Stimulated activated CD8-positive, alpha-beta memory T cell treated with anti-CD3 and anti-CD28 coated beads, Interleukin-12 subunit alpha, Interleukin-12 subunit beta, amount 100 ng/mL, for 24 hours (primary cell): ENCODE measurements around the gene DLG1.
"Not testable (repeated sequence)": the region's sequence is repeated elsewhere in the genome, so short reads cannot be mapped to it uniquely, and the experiment has no call there.

Experiments
- DNase-seq: peaks from one replicate; pipeline ENCODE4 v3.0.0-alpha.2; 2020; ENCODE audit errors: extremely low read depth

DLG1 gene

DNA sequence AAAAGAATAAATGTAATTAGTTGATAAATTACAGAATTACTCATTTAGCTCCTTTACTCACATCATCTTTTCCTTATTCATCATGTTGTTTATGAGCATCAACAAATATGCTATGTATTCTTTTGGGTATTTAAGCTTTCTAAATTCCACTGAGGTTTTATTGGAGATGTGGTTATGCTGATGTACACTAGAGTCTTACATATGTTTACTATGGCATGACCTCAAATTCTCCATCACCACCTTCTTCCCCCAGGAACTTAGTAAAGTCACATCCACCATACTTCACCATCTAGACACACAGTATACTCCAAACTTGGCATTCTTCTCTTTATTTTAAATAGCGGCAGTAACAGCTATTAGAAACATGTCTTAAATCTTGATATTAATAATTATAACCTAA lies 194.6 kb downstream of the DLG1 start:
- DNase-seq, result no peak

DNA sequence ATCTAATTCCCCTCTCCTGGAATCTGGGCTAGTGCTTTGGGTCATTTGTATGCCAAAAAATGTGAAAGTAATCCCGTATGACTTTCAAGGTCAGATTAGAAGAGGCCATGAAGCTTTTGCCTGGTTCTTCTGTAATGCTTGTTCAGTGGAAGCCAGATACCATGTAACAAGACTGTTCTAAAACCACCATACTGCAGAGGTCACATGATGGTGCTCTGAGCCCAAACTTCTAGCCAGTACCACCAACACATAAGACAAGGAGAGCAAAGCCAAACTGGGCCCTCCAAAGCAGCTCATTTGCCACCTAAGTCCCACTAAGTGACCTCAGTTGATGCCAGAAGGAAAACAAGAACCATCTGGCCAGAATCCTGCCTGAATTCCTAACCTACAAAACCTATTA lies 204.5 kb downstream of the DLG1 start:
- DNase-seq, result no peak

DNA sequence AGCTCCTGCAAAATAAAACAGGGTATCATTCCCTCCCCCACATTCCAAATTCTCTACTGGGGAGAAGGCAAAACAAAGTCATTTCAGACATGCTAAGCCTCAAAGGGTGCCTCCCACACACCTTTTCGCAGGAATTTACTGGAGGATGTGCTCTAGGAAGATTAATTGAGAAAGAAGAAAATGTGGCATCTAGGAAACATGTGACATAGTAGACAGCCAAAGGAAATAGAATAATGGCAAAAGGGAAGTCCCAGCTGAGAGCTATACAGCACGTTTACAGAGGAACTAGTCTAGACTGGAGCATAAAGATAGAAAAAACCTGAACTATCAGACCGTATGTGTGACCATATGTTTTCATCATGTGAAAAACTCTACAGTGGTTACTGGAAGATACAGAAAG lies 210.0 kb downstream of the DLG1 start:
- no peak for DNase-seq

DNA sequence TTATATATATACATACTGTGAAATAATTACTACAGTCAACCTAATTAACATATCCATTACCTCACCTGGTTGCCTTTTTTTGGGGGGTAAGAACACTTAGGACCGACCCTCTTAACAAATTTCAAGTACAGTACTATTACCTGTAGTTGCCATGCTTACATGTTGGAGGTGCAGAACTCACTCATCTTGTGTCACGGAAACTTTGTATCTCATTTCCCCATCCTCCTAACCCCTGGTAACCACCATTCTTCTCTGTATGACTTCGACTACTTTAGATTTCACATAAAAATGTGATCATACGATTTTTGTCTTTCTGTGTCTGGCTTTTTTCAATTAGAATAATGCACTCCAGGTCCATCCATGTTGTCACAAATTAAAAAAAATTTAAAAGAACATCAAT lies 213.3 kb downstream of the DLG1 start:
- DNase-seq, result no peak

DNA sequence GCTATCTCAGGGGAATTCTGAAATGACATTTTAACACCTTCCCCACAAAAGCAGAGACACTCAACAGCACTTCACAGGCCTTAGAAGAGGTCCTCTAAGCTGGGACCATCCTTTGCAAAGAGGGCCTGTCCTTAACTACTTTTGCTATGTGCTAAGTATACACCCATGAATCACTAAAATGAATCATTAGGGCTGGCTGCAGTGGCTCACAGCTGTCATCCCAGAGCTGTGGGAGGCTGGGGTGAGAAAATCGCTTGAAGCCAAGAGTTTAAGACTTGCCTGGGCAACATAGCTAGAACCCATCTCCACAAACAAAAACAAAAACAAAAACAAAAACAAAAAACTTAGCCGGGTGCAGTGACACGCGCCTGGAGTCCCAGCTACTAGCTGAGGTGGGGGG lies 214.9 kb downstream of the DLG1 start:
- DNase-seq, result no peak

DNA sequence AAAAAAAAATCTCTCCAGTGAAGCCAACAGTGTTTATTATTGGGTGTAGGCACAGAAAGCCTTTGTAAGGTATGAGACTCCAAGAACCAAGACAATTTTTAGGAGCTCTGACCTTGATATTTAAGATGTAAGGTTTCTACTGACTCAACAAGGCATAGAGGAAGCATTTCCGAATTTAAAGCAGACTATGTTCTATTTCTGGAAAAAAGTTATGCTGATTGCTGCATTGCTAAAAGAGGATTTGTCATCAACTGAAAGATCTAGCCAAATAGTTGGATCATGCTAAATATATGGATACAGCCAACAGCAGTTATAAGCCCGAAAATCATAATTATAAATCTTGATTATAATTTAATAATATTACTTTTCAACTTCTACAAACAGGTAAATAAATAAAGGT lies 215.5 kb downstream of the DLG1 start:
- DNase-seq, result no peak

DNA sequence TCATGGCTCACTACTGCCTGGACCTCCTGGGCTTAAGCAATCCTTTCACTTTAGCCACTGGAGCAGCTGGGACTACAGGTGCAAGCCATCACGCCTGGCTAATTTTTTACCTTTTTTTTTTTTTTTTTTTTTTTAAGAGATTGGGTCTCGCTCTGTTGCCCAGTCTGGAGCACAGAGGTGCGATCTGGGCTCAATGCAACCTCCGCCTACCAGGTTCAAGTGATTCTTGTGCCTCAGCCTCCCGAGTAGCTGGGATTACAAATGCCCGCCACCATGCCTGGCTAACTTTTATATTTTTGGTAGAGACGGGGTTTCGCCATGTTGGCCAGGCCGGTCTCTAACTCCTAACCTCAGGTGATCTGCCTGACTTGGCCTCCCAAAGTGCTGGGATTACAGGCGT lies 218.1 kb downstream of the DLG1 start:
- DNase-seq, result no peak

DNA sequence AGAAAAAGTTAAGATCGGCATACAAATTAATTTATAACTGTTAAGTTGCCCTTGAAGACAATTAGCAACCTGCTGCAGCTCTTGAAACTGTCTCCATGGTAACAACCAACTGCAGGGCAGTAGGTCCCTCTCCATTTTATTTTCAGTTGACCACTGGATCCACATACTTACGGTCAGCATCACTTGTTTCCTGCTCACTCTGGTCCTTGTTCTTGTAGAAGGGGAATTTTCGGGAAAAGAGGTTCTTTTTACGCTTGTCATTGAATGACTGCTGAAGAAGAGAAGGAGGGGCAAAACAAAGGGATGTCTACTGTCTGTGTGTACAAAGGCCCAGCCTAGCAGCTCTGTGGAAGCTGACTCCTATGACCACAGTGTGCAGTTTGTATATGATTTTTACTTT lies 222.0 kb downstream of the DLG1 start:
- no peak for DNase-seq

DNA sequence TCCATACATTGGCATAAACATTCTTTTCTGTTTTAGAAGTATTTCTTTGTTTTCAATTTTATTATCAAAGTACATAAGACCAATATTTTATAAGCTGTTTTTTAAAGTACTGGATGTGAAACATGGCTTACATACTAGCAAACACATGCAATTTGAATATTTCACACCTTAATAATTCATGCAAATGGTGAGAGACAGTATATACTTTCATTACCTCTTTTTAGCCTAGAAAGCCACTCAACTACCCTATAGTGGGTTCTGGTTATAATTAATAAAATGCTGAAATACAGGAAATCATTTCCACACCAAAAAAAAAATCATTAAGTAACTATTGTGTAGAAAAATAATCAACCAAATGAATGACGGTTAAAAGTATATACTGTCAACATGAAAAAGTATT lies 230.3 kb downstream of the DLG1 start:
- no peak for DNase-seq

DNA sequence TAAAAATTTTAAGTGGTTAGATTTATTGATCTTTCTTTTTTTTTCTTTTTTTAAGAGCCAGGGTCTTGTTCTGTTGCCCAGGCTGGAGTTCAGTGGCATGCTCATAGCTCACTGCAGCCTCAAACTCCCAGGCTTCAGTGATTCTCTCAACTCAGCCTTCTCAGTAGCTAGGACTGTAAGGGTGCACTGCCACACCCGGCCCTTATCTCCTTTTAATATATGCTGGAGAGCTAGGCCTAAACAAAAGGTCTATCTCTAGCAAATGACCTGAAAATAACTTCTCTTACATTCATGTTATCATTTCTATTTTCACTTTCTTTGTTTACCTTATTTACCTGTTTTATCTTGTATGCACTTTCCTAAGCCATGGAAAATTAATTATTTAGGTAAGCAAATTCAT lies 233.6 kb downstream of the DLG1 start:
- DNase-seq, result no peak

DNA sequence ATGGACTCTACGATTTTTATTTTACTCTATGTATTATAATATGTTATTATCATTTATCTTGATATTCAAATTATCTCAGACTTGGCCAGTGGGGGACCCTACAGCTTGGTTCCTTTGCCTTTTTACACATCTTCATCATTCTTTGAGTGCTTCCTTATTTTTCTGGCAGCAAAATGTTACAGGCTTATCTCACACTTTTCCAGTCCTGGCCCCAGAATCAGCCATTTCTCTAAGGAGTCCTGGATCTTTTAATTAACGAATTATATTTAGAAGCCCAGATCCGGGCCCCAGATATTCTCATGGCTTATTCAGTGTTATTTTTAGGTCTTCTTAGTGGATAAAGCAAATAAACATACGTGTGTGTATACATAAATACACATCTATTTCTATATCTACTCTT lies 236.0 kb downstream of the DLG1 start:
- DNase-seq, result no peak

DNA sequence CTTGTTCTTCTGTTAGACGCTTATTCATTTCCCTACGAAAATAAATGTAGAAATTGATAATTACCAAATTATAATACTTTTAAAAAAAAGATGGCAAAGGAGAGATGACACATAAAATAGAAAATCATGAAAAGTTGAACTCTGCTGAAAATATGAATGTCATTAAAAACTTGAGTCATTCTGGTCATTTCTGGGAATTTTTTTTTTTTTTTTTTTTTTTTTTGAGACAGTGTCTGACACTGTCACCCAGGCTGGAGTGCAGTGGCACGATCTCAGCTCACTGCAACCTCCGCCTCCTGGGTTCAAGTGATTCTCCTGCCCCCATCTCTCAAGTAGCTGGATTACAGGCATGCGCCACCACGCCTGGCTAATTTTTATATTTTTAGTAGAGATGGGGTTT lies 246.8 kb downstream of the DLG1 start:
- not testable (repeated sequence) for DNase-seq

DNA sequence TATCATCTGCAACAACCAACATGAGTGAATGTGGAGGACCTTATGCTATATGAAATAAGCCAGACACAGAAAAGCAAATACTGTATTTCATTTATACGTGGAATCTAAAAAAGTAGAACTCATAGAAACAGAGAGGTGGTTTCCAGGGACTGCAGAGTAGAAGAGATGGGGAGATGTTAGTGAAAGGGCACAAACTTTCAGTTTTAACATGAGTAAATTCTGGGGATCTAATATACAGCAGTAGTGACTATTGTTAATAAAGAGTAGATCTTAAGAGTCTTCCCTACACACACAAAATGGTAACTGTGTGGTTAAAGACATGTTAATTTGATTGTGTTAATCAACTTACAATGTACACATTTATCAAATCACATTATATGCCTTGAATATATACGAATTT lies 247.9 kb downstream of the DLG1 start:
- no peak for DNase-seq

DNA sequence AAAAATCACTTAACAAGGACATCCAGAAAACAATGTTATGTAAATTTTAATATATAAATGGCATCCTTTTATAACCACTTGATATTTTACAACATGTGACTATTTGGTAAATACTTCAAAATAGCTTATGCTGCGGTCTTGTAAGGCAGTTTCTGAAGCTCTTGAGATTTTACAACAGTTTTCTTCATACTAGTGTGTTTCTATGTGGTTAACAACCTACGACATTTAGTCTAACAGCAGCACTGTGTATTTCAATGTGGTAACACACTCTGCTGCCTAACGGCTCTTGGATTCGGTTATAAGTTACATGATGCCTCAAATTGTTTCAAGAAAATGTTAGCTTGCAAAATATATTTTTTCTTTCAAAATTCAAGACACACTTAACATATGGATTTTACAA lies 255.9 kb downstream of the DLG1 start:
- no peak for DNase-seq

DNA sequence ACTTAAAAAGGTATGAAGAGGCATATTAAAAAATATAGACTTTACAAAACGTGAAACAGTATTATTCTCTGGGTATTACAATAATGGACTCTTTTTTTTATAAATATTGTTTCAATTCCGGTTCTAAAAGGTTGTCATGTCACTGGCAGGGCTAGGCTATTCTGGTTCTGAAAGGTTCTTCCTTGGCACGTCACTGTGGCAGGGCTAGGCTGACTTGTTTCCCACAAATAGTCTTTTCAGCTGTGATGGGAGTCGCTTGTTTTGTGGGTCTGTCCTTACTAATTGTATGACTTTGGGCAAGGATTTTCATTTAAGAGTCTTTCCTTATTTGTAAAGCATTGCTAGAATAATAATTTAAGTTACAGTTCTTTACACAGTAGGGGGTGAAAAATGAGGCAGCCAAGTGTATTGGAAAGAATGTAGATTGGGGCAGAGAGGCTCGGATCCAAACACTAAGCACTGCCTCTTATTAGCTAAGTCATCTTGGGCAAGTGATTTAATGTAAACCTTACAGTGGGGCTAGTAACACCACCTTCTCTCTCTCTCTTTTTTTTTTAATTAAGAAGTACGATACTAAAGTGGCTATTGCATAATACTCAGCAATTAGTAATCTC lies 256.4 kb downstream of the DLG1 start:
- DNase-seq, result no peak

DNA sequence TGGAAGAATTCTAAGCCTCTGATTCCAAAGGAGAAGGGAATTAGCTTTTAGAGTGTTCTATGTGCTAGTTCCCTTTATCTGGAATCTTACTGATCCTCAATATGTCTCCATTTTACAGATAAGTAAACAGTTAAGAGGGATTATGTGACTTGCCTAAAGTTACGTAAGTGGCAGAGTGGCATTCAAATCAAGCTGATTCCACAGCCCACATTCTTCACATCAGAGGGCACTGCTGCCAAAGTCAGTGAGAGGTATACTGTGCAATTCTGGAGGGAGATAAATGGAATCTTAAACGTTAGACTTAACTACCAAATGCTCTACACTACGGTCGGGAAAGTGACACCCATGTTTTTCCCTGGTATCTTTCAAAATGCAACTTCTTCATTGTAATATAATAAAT lies 257.8 kb downstream of the DLG1 start:
- no peak for DNase-seq

DNA sequence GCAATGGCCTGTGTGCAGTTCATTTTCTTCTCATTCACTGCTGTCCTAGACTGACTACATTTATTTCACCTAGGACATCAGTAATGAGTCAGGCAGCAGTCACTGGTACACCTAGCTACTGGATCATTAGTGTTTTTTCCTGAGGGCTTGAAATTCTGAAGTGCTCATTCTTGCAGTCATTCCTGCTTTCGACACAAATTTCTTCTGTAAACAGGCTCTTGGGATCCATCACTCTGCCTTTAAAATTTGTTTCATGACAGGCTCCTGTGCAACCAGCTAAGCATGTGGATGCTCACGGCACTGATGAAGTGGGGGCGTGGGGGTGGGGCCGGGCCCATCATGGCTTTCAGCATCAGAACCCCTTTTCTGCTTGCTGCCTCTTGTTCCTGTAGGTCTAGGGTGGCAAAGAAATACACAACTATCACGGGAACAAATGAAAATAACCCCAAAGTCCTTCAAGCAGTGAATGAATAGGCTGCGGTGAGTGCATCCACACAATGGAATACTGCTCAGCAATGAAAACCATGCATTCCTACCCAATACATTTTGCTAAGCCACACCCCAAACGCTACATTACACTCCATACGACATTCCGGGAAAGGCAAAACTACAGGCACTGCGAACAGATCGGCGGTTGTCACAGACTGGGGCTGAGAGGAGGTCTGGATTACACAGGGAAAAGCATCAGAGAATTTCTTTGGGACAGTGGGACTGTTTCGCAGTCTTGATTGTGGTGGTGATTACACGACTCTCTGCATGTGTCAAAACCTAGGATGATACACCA lies 259.5 kb downstream of the DLG1 start:
- DNase-seq, result no peak

DNA sequence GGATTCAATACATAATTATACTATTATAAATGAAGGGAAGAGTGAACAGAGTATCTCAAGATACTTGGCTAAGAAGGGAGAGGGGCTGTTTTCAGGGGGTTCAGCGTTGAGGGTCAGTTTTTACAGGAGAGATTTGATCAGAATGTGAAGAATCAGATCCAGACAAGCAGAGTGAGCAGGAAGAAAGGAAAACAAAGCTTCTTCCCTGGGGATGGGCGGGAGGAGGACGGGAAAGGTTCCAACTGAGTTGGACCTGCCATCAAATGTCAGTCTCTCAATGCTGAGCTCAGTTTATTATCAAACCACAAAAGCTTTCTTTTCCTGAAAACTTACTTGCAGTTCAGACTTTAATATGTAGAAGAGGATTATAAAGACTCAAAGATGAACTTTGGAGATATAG lies 262.8 kb downstream of the DLG1 start:
- no peak for DNase-seq

DNA sequence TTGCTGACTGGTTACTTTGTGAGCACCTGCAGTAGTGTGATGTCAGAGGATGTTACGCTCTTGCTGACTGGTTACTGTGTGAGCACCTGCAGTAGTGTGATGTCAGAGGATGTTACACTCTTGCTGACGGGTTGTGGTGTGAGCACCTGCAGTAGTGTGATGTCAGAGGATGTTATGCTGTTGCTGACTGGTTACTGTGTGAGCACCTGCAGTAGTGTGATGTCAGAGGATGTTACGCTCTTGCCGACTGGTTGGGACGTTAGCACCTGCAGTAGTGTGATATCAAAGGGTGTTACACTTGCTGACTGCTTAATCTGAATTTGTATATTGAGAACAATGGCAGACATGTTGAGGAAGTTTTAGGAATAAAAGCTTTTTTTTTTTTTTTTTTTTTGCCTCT lies 263.6 kb downstream of the DLG1 start:
- not testable (repeated sequence) for DNase-seq

DNA sequence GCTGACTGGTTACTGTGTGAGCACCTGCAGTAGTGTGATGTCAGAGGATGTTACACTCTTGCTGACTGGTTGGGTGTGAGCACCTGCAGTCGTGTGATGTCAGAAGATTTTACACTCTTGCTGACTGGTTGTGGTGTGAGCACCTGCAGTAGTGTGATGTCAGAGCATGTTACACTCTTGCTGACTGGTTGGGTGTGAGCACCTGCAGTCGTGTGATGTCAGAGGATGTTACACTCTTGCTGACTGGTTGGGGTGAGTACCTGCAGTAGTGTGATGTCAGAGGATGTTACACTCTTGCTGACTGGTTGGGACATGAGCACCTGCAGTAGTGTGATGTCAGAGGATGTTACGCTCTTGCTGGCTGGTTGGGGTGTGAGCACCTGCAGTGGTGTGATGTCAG lies 264.6 kb downstream of the DLG1 start:
- DNase-seq, result not testable (repeated sequence)

DNA sequence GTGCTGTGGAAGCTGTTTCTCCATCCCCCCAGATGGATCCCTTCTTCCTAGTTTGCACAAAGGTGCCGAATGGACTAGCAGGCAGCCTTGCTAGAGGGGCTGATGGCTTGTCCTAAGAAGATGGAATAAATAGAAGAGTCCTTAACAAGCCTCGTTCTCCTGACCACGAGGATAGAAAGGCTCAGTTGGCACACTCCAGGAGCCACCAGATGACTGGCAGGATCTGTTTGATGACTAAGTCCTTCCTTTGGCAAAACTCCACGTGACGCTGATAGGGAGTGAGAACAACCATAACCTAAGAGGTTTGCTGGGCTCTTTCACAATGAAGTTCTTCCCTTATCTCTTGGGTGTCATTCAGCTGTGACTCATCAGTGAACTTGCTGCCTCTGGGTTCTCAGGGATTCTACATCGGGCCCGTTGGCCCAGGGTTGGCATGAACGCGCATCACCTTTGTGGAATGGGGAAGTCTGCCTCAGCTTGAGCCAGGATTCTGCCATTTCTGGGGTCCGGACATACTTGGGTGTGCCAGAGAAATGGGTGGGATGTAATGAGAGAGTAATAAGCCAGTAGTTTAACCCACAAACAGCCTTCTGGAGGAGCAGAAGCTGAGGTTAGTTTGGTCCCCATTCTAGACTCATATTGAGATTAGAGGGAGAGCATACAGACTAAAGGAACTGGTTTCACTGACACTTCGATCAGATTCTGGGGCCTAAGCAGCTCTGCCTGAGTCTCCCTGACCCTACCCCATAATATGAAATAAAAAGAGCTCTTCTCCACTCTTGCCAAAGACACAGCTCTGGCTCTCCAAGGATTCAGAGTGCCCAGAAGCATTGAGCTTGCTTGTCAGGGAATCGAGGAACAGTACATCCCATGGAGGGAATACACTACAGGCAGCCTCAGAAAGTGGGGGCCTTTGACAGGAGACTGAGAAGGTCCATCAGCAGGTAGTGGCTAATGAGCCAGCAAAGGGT lies 266.8 kb downstream of the DLG1 start:
- DNase-seq, result no peak
